ENCODE results near the gene MEIKIN. TPM values are rescaled to one million over a fixed set of nuclear protein-coding genes. Genes with fewer than 3 reads are reported as not detected.
"Not testable (repeated sequence)": the region's sequence is repeated elsewhere in the genome, so short reads cannot be mapped to it uniquely, and the experiment has no call there.

Gene MEIKIN
- total RNA-seq, 1 donor, result not detected

- DNase-seq (ENCODE audit: insufficient read length, low spot score, missing footprints), result no peak
- Histone ChIP-seq H4K20me1 (ENCODE audit: insufficient read depth, low read length) (no peaks in the 10 kb centered on the region), H2AFZ (ENCODE audit: low read length) (no peak overlapping the region), H3K79me2 (ENCODE audit: insufficient read depth, low read length) (no peaks in the 10 kb centered on the region), H3K36me3 (ENCODE audit: insufficient read depth, low read length) (no peaks in the 10 kb centered on the region), H3K27ac (ENCODE audit: low read depth, low read length) (no peak overlapping the region), H3K4me2 (ENCODE audit: insufficient read depth, low read length) (no peak overlapping the region), H3K4me3 (ENCODE audit: insufficient read depth, low read length) (no peak overlapping the region), H3K4me1 (ENCODE audit: insufficient read depth, low read length) (no peaks in the 10 kb centered on the region), H3K27me3 (ENCODE audit: insufficient read depth, low read length) (no peaks in the 10 kb centered on the region), H3K9me3 (ENCODE audit: low read depth, low read length) (no peaks in the 10 kb centered on the region)
- TF ChIP-seq CTCF (IDR thresholded peaks at IDR 0.05; ENCODE audit: extremely low read depth, low read depth, low read length), result no peak
These were observed 45.8 kb downstream of the MEIKIN start for GRCh38 chr5:131899686-131900085.

GRCh38 chr5:131883984-131884383 is 61.5 kb downstream of the MEIKIN start:
- Histone ChIP-seq H3K9me3 (ENCODE audit: low read depth, low read length) (no peaks in the 10 kb centered on the region), H3K79me2 (ENCODE audit: insufficient read depth, low read length) (no peaks in the 10 kb centered on the region), H3K4me1 (ENCODE audit: insufficient read depth, low read length) (no peaks in the 10 kb centered on the region), H3K27ac (ENCODE audit: low read depth, low read length) (no peak overlapping the region), H3K27me3 (ENCODE audit: insufficient read depth, low read length) (no peaks in the 10 kb centered on the region), H3K4me2 (ENCODE audit: insufficient read depth, low read length) (no peak overlapping the region), H2AFZ (ENCODE audit: low read length) (no peak overlapping the region), H3K4me3 (ENCODE audit: insufficient read depth, low read length) (no peak overlapping the region), H3K36me3 (ENCODE audit: insufficient read depth, low read length) (no peaks in the 10 kb centered on the region), H4K20me1 (ENCODE audit: insufficient read depth, low read length) (no peaks in the 10 kb centered on the region)
- no peak for DNase-seq (ENCODE audit: insufficient read length, low spot score, missing footprints)
- no peak for TF ChIP-seq CTCF (IDR thresholded peaks at IDR 0.05; ENCODE audit: extremely low read depth, low read depth, low read length)

- Histone ChIP-seq H3K27ac (ENCODE audit: low read depth, low read length) (no peak overlapping the region), H4K20me1 (ENCODE audit: insufficient read depth, low read length) (no peaks in the 10 kb centered on the region), H2AFZ (ENCODE audit: low read length) (no peak overlapping the region), H3K4me2 (ENCODE audit: insufficient read depth, low read length) (no peak overlapping the region), H3K4me3 (ENCODE audit: insufficient read depth, low read length) (no peak overlapping the region), H3K9me3 (ENCODE audit: low read depth, low read length) (no peaks in the 10 kb centered on the region), H3K4me1 (ENCODE audit: insufficient read depth, low read length) (no peaks in the 10 kb centered on the region), H3K79me2 (ENCODE audit: insufficient read depth, low read length) (no peaks in the 10 kb centered on the region), H3K36me3 (ENCODE audit: insufficient read depth, low read length) (no peaks in the 10 kb centered on the region), H3K27me3 (ENCODE audit: insufficient read depth, low read length) (no peaks in the 10 kb centered on the region)
- TF ChIP-seq CTCF (IDR thresholded peaks at IDR 0.05; ENCODE audit: extremely low read depth, low read depth, low read length), result no peak
- no peak for DNase-seq (ENCODE audit: insufficient read length, low spot score, missing footprints)
These were observed 65.8 kb downstream of the MEIKIN start for GRCh38 chr5:131879705-131880104.

GRCh38 chr5:131877873-131878272 is 67.6 kb downstream of the MEIKIN start:
- no peak overlapping the region for H3K27ac ChIP-seq (ENCODE audit: low read depth, low read length)
- H2AFZ ChIP-seq (ENCODE audit: low read length), result no peak overlapping the region
- no peaks in the 10 kb centered on the region for H3K36me3 ChIP-seq (ENCODE audit: insufficient read depth, low read length)
- TF ChIP-seq CTCF (IDR thresholded peaks at IDR 0.05; ENCODE audit: extremely low read depth, low read depth, low read length), result no peak
- DNase-seq (ENCODE audit: insufficient read length, low spot score, missing footprints), result no peak
- H3K9me3 ChIP-seq (ENCODE audit: low read depth, low read length), result no peaks in the 10 kb centered on the region
- no peak overlapping the region for H3K4me3 ChIP-seq (ENCODE audit: insufficient read depth, low read length)
- no peaks in the 10 kb centered on the region for H3K27me3 ChIP-seq (ENCODE audit: insufficient read depth, low read length)
- no peaks in the 10 kb centered on the region for H3K4me1 ChIP-seq (ENCODE audit: insufficient read depth, low read length)
- H3K4me2 ChIP-seq (ENCODE audit: insufficient read depth, low read length), result no peak overlapping the region
- no peaks in the 10 kb centered on the region for H3K79me2 ChIP-seq (ENCODE audit: insufficient read depth, low read length)
- no peaks in the 10 kb centered on the region for H4K20me1 ChIP-seq (ENCODE audit: insufficient read depth, low read length)

GRCh38 chr5:131871251-131871650 is 74.2 kb downstream of the MEIKIN start:
- H2AFZ ChIP-seq (ENCODE audit: low read length); H3K27me3 ChIP-seq (ENCODE audit: insufficient read depth, low read length); H3K36me3 ChIP-seq (ENCODE audit: insufficient read depth, low read length); H3K27ac ChIP-seq (ENCODE audit: low read depth, low read length); H4K20me1 ChIP-seq (ENCODE audit: insufficient read depth, low read length); H3K4me3 ChIP-seq (ENCODE audit: insufficient read depth, low read length); H3K9me3 ChIP-seq (ENCODE audit: low read depth, low read length); H3K4me2 ChIP-seq (ENCODE audit: insufficient read depth, low read length); H3K4me1 ChIP-seq (ENCODE audit: insufficient read depth, low read length); H3K79me2 ChIP-seq (ENCODE audit: insufficient read depth, low read length); DNase-seq (ENCODE audit: insufficient read length, low spot score, missing footprints): not testable (repeated sequence)

Data from osteoblast (primary cell).